Medulla oblongata (tissue), 1 donor: ENCODE measurements around the gene LHX5.

Source experiments
- DNase-seq: peaks from one replicate; pipeline ENCODE4 v3.0.0-alpha.2; 2015; ENCODE audit errors: extremely low spot score

LHX5 gene

DNA sequence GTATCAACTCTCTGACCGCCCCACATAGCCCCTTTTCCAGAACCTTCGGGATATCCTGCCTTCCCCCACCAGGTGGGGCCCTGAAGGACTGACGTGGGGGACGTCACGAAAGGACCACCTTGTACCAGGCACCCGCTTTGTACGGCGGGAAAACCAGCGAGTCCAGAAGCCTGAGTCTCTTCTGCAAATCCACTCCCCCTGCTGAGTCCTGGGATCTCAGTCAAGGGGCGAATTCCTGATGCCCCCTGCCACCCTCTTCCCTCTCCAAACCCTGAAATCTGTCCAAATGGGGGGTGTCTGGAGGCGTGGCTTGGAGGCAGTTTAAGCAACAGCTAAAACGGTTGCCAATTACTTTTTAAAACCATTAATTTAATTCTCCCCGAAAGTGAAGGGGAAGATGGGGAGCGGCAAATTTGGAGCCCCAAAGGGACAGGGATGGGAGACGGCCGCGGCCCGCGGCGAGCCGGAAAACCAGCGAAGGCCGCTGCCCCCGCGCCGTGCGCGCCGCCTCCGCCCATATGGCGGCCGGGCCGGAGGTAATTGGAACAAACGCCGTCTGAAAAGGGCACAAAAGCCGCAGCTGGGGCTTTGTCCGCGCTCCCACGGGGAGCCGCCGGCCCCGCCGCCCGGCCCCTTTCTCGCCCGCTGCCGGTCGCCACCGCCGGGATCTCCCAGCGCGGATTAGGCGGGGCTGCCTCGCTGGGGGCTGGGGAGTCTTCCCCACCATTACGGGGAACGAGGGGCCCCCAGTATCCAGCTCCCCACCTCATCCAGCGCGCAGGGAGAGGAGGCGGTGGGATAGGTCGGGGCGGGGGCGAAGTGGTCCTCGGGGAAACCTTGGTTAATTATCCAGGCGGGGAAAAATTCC lies 6.6 kb downstream of the LHX5 start:
- no peak for DNase-seq

DNA sequence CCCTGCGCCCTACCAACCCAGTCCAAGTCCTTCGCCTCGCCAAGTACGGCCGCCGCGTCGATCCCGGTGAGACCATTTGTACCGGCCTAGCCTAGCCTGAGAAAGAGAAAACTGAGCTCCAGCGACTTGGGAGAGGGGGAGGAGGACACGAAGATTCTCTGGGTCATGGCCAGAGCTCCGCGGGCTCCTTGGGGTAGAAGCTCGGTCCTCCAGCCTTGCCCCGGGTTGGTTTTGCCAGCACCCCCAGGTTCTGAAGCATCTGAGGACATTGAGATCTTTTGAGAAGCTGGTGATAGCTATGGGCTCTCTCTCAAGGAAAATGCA lies 7.3 kb downstream of the LHX5 start:
- DNase-seq = no peak

DNA sequence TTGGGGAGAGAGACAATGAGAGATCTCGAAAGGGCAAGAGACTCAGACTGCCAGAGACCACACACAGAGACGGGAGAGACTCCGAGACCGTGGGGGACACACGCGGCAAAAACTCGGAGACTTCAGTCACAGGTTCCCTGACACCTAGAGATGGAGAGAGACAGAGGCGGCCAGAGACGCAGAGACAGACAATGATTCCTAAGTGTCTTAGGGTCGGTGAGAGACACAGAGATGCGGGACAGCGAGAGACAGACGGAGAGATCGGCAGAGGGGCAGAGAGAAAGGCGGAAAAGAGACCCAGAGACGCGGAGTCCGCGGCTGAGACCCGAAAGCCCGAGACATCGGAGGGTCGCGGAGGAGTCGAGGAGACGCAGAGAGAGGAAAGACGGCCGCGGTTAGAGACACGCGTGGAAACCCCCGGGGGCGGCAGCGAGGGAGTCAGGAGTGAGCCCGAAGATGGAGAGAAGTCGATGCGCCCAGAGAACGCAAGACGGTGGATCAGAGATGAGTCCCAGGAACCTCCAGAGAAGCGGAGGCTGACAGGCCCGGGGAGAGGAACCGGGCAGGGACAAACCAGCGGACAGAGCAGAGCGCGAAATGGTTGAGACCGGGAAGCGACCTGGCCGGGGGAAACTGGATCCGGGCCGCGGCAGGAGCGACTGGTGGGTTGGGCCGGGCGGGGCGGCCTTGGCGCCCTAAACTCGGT lies 7.8 kb downstream of the LHX5 start:
- DNase-seq = no peak

DNA sequence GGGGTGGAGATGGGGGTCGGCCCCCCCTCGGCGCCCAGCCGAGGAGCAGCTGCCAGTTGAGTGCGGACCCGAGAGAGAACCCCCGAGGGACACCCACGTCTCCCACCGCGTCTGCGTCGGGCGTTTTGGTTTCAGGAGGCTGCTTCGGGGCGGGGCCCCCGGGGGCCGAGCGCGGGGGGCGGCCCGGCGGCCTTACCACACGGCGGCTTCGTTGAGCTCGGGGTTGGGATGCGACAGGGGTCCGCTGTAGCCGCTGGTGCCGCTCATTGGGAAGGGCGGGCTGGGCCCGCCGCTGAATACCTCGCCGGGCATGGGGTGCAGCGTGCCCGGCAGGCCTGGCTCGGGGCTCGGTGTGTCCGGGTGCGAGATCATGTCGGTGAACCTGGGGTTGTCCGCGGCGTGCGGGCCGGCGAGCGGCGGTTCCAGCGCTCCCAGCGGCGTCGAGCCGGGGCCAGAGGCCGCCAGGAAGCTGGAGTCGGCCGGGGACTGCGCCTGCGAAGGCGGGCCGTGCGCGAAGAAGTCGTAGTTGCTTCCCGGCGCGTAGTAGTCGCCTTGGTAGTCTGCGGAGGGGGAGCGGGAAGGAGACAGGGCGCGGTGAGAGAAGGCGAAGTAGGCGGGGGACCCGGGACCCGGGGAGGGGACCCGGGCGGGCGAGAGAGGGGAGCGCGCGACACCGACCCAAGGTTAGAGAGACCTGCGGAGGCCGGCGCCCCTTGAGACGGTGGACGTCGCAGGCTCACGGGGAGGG lies 8.5 kb downstream of the LHX5 start:
- no peak for DNase-seq

DNA sequence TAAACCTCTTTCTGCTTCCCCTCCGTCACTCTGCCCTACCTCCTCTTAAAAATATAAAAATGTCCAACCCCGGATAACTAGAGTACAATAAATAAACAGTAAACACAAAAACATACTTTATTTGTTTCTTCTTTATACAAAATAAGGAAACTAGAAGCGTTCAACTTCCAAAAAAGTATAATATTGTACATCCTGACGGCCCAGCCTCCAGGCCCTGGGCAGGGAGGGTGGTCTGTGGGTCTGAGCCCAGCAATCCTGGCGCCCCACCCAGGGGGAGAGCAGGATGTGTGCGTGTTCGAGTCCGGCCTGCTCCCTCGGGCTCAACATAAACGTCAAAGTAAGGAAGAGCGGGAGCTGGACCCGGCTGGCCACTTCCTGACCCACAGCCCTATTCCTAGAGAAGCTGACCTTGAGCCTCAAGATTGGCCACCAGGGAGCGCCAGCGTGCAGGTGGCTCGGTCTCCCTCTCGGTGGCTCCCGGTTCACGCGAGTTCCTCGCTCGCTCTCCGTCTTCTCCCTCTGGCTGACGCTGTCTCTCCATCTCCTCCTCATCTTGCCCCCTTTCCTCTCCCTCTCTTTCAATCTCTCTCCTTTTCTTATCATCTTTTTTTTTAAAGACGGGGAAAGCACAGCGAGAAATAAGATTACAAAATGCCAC lies 9.4 kb downstream of the LHX5 start:
- DNase-seq = peak; percentile 85

DNA sequence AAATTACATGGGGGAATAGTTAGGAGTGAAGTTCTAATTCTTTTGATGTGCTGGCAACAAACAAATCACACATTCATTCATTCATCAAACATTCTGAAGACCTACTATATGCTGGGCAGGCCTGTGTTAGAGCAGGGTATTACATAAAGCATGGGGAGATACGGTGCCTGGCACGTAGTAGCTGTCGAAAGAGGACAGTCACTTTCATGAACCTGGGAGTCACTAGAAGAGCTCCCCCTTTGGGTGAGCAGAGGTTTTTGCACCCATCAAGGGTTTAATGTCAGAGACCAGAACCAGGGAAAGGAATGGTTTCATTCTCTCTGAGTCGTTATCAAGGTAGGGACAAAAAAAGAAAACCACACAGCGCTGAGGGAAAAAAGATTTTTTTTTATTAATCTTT lies 10.0 kb downstream of the LHX5 start:
- DNase-seq = no peak

DNA sequence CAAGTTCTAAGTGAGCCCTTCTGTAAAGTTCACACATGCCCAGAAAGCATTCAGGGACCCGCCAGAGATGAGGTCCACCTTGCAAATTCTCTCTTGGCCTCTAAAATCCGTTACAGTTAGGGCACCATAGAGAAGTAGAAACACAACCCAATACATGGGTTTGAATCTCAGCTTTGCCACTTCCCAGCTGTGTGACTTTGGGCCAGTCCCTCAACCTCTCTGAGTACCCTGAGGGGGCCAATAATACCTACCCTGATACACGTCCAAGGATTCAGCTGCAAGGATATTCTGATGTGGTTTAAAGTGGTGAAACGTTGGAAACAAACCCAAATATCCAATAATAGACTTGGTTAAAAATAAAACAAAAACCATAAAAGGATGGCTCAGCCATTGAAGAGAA lies 11.7 kb downstream of the LHX5 start:
- DNase-seq = no peak

DNA sequence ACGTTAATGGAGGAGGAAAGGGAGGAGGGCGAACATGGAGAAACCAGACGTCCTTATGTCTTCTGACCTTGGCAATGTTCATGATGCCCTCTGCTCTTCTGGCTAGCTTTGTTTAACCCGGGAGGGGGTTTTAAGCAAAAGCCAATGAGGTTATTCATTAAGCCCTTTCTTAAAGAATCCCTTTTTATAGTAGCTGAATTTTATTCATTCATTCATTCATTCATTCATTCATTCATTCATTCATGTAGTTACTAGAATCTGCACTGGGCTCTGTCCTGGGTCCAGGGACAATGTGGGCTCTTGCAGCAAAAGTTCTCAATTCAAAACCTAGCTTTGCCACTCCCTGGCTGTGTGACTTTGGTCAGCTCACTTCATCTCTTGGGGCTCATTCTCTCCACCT lies 14.0 kb downstream of the LHX5 start:
- no peak for DNase-seq

DNA sequence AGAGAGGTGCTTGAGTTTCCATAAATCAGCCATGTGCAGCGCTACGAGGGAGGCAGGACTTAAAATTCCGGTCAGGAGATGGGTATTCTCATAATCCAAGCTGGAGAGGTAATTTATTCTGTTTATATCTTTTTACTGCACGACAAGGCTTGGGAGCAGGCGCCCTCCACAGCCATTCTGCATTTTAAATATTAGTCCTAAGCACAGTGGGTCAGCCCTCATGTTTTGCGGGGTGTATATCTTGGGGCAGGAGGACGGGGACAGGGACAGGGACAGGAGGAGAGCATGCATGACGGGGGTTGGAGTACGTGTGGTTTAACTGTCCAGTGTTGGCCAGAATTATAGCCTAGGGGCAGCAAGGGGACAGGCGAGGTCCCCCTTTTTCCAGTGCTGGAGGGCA lies 14.5 kb downstream of the LHX5 start:
- DNase-seq = no peak

DNA sequence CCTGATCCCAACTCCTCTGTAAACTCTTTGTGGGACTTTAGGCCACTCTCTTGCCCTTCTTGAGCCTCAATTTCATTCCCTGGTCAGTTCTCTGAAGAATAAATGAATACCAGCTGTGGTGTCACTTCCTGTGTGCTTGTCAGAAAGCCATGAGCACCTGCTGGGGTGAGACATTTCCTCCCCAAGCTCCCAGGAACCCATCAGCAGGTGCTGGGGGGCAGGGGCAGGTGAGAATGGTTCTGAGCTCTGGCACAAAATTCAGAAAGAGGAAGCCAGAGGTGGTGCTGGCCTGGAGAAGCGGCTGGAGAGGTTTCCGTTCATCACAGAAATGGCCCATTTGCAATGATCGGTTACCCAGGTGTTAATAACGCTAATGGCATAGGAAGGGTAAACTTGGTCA lies 14.9 kb downstream of the LHX5 start:
- no peak for DNase-seq

DNA sequence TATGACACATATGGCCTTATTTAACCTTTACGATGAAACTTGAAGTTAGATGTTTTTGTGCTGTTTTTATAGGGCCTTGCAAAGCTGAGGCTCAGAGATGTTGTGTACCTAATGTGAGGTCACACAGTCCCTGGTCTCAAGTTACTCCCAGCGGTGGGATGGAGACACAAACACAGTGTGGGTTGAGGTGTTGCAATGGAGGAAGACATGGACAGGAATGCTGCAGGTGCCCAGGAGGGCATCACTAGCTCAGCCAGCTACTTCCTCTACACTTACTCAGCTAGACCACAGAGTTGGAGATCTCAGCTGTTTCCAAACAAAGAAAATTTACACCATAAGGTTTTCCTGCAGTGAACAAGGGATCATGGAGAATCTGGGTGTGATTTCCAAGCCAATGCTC lies 15.5 kb downstream of the LHX5 start:
- no peak for DNase-seq

DNA sequence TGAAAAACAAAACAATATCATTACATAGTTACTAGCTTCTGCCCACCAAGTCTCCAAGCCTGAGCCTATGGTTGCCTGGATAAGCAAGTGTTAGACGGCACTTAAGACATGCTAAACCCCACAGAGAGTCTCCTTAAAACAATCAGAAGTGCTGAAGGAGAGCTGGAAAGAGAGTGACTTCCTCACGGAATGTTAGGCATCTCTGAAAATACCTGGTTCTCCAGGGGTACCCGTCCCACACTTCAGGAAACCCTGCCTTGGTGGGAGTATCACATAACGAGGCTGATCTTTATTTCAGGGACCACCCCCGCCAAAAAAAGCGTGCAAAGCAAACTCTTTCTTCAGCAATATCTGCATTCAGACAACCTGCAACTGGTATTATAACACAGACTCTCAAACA lies 18.3 kb downstream of the LHX5 start:
- no peak for DNase-seq

DNA sequence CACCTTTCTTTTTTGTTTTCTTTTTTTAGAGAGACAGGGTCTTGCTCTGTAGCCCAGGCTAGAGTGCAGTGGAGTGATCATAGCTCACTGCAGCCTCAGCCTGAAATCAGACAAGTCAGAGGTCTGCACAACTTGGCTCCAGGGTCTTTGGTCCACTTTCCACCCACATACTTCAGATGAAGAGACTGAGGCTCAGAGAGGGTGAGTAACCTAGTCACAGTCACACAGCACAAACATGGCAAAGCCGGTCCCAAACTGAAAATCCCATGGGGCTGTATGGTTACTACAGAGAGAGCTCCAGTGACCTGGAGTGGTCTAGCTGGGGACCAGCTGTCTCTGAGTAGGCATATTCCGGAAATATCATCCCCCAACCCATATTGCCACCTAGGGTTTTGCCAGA lies 19.2 kb downstream of the LHX5 start:
- no peak for DNase-seq

DNA sequence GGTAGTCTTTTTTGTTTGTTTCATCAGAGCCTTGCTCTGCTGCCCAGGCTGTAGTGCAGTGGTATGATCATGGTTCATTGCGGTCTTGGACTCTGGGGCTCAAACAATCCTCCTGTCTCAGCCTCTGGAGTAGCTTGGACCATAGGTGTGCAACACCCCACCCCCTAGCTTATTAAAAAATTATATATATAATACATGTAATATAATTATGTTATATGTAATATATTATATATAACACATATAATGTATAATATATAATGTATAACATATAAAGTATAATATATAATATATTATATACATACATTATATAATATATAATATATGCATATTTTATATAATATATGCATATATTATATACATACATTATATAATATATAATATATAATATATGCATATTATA lies 21.8 kb downstream of the LHX5 start:
- DNase-seq = no peak

DNA sequence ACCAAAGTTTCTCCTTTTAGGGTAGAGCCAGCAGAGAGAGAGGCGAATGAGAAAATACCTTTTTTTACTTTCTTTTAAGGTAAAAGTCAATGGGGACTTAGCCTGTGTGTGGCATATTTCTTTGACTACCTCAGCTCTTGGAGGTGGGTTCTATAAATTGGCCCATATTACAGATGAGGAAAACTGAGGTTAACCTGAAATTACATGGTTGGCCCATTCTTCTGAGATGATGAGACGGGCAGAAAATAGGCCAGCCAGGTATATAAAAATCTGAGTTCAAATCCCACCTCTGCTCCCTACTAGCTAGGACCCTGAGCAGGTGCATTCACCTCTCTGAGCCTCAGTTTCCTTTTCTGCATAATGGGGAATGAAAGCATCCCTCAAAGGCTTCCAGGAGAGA lies 22.4 kb downstream of the LHX5 start:
- DNase-seq = no peak

DNA sequence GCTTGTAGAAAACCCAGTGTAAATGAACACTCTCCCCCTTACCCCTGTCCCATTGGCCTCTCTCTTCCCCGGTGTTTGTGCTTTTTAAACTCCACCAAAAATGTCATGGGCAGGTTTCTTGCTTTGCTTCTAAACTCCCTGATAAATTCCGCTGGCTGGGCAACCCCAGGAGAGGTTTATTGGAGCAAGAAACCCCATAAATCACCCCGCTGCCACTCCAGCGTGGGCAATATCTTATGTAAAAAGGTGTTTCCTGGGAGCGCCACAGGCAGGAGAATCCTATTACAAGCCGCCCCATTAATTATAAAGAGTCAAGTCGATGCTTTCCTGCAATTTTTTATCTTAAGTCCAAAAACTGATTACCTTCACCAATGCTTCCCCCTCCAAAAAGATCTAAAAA lies 22.8 kb downstream of the LHX5 start:
- DNase-seq = no peak

DNA sequence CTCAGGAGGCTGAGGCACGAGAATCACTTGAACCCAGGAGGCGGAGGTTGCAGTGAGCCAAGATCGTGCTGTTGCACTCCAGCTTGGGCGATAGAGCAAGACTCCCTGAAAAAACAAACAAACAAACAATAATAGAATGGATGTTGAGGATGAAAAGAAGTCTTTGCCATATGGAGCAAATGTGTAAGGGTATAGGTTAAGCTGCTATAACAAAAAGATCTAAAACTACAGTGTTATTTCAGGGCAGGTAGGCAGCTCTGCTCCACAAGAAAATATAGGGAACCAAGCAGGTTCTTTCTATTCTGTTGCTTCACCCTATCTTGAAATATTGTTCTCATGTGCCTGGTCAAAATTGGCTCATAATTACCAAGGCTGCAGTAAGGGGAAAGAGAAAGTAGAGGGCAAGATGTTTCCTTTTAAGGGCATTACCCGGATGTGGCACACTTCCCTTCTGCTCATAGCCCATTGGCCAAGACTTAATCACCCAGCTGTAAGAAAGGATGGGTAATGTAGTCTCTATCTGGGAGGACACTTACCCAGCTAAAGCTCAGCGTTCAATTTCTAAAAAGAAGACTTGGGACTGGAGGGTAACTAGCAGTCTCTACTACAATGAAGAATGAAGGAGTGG lies 26.0 kb downstream of the LHX5 start:
- DNase-seq = no peak

DNA sequence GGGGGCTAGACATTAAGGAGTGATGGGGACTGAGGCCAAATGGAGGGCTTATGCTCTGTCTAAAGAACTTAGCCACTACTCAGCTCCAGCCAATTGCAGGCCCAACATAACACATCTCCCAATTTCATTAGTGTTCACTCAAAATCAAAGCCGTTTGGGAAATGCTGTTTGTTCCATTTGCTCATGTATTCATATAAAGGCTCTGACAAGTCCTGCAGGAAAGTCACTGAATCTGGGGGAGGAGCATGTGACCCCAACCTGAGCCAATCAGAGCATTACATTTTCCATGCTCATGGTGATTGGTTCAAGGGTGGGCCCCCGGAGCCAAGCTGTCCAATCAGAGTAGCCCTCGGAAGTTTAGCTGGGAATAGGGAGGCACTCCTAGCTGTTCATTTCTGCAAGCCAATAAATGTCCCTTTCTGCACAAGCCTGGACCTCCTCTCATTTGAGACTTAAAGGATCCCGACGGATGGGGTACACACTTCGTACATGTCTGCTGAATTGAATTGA lies 28.6 kb downstream of the LHX5 start:
- no peak for DNase-seq

DNA sequence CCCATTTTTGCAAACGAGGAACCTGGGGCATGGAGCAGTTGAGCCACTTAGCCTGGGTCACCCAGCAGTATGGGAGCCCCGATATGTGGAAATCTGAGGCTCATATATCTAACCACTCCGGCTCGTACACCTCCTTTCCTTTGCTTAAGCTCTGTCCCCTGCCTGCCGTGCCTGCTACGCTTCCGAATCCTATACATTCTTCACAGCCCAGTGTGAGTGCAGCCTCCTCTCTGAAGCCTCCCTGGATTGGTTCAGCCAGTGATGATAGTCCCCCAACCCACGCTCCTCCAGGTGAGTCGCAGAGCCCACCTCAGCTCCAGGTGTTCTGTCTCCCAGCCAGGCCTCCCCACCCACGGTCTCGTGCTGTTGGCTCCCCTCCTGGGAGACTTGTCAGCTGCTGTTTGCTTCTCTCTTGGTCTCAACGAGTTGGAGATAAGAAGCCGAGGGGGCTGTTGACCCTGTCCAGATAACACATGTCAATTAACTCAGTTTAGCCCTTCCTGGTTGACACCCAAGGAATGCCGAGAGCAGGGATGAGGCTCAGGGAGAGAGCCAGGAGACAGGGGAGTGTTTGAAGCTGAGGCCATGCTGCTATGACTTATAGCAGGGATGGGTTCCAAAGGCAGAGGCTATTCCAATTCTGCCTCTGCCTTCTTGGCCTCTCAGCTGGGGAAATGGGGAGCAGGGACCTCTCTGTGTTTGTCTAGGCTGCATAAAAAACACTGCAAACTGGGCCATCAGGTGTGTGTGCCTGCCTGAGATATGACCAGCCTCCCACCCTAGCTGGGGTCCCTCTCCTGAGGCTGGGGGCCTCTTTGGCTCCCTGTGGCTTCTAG lies 30.5 kb downstream of the LHX5 start:
- DNase-seq = no peak

DNA sequence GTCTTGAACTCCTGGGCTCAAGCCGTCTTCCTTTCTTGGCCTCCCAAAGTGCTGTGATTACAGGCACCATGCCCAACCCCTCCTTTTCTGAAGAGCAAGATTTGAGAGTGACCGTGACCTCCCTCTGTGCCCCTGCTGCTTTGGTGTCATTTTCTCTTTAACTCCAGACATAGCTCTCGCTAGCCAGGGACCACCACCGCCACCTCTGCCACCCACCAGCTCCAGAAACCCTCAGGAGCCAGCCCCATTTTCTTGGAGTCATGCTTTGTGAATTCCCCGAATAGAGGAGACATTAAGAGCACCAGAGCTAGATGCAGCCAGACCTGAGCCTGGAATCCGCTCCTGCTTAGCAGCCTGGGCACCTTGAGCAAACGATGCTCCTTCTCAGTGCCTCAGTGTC lies 31.3 kb downstream of the LHX5 start:
- no peak for DNase-seq

DNA sequence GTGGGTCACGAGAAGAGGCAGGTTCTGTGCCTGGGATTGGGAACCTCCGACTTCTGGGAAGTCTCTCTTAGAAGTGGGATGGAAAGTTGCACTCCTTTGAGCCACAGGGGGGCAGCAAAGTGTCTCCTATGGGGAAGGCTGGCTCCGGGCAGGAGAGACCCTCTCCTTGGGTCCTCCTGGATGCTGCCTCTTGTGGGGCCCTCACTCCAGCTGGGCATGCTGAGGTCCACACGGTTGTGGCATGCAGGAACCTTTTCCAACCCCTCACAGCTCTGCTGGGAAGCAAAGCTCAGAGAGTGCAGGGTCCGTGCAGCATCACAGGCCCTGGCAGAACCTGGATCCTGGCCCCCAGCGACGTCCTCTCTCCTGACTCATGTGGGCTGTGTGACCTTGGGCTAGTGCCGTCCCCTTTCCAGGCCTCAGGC lies 32.1 kb downstream of the LHX5 start:
- no peak for DNase-seq
